Parathyroid adenoma (tissue), 2 donors: ENCODE data around the gene SLC25A13.

ENCODE experiments used
- H2AFZ ChIP-seq: fragments of 300-600 bp; sonication (generic); one replicate; pipeline ENCODE4 v1.7.0; 2017; ENCODE audit warnings: antibody characterized with exemption, mild to moderate bottlenecking
- H3K27ac ChIP-seq: fragments of 300-600 bp; sonication (generic); one replicate; pipeline ENCODE4 v1.7.0; 2017
- H3K27me3 ChIP-seq: fragments of 300-600 bp; sonication (generic); one replicate; pipeline ENCODE4 v1.7.0; 2017; ENCODE audit warnings: low read length; ENCODE audit not compliant: control insufficient read depth, insufficient read depth
- H3K36me3 ChIP-seq: fragments of 300-600 bp; sonication (generic); one replicate; pipeline ENCODE4 v1.7.0; 2017; ENCODE audit warnings: low read length; ENCODE audit not compliant: control insufficient read depth, insufficient read depth
- H3K4me1 ChIP-seq: fragments of 300-600 bp; sonication (generic); one replicate; pipeline ENCODE4 v1.7.0; 2017; ENCODE audit warnings: control low read depth
- H3K4me2 ChIP-seq: fragments of 300-600 bp; sonication (generic); one replicate; pipeline ENCODE4 v1.7.0; 2017; ENCODE audit warnings: low read length
- H3K4me3 ChIP-seq: fragments of 300-600 bp; sonication (generic); one replicate; pipeline ENCODE4 v1.7.0; 2017; ENCODE audit warnings: low read depth, low read length
- H3K79me2 ChIP-seq: fragments of 300-600 bp; sonication (generic); one replicate; pipeline ENCODE4 v1.7.0; 2017; ENCODE audit warnings: control low read depth
- H3K9ac ChIP-seq: fragments of 300-600 bp; sonication (generic); one replicate; pipeline ENCODE4 v1.7.0; 2017; ENCODE audit warnings: mild to moderate bottlenecking
- H3K9me3 ChIP-seq: fragments of 300-600 bp; sonication (generic); one replicate; pipeline ENCODE4 v1.7.0; 2017; ENCODE audit warnings: low read length; ENCODE audit not compliant: control insufficient read depth
- CTCF ChIP-seq: fragments of 300-600 bp; sonication (generic); IDR thresholded peaks from one replicate; pipeline ENCODE4 v1.7.0; 2017; ENCODE audit warnings: antibody characterized with exemption, mild to moderate bottlenecking
- donor health status: primary hyperparathyroidism.

SLC25A13 gene

DNA sequence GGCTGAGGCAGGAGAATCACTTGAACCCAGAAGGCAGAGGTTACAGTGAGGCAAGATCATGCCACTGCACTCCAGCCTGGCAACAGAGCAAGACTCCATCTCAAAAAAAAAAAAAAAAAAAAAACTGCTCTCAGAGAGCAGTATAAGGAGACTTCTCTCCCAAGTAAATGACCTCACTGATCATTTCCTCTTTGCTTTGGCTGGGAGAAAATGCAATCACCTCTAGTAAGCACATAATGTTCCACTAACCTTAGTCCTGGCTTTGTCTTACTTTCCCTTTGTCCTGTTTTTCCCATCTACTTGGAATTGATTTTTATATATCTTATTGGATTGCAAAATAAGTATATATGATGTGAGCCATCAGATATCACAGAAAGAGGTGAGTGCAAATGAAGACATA is 2.5 kb downstream of the SLC25A13 start:
- Histone ChIP-seq H3K79me2 (peaks cover 42% of the 10 kb centered on the region), H3K4me2 (no peak overlapping the region), H3K9ac (no peak overlapping the region), H3K4me3 (no peak overlapping the region), H3K27ac (no peak overlapping the region), H3K4me1 (peaks cover 8% of the 10 kb centered on the region), H2AFZ (no peak overlapping the region), H3K27me3 (no peaks in the 10 kb centered on the region), H3K36me3 (no peaks in the 10 kb centered on the region), H3K9me3 (no peaks in the 10 kb centered on the region)
- no peak for TF ChIP-seq CTCF

DNA sequence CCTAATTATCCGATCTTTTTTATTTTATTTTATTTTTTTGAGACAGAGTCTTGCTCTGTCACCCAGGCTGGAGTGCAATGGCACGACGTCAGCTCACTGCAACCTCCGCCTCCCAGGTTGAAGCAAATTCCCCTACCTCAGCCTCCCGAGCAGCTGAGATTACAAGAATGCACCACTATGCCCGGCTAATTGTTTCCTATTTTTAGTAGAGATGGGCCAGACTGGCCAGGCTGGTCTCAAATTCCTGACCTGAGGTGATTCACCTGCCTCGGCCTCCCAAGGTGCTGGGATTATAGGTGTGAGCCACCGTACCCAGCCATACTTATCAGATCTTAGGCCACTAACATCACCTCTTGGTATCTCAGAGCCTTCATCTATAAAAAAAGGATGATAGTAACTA is 4.9 kb downstream of the SLC25A13 start:
- Histone ChIP-seq H3K27ac (no peak overlapping the region), H2AFZ (no peak overlapping the region), H3K36me3 (no peaks in the 10 kb centered on the region), H3K27me3 (no peaks in the 10 kb centered on the region), H3K79me2 (peaks cover 44% of the 10 kb centered on the region), H3K9ac (no peak overlapping the region), H3K4me2 (no peak overlapping the region), H3K4me1 (peaks cover 8% of the 10 kb centered on the region), H3K4me3 (no peak overlapping the region), H3K9me3 (no peaks in the 10 kb centered on the region)
- no peak for TF ChIP-seq CTCF

- H2AFZ ChIP-seq, result no peak overlapping the region
- H3K4me1 ChIP-seq, result peaks cover 9% of the 10 kb centered on the region
- no peaks in the 10 kb centered on the region for H3K27me3 ChIP-seq
- H3K9ac ChIP-seq, result no peak overlapping the region
- no peaks in the 10 kb centered on the region for H3K9me3 ChIP-seq
- H3K4me3 ChIP-seq, result no peak overlapping the region
- no peak overlapping the region for H3K27ac ChIP-seq
- TF ChIP-seq CTCF, result no peak
- peaks cover 33% of the 10 kb centered on the region for H3K79me2 ChIP-seq
- H3K36me3 ChIP-seq, result no peaks in the 10 kb centered on the region
- H3K4me2 ChIP-seq, result no peak overlapping the region
These were observed 6.8 kb downstream of the SLC25A13 start for GRCh38 chr7:96315125-96315512.

- Histone ChIP-seq H3K4me1 (peaks cover 14% of the 10 kb centered on the region), H3K36me3 (no peaks in the 10 kb centered on the region), H3K4me2 (no peak overlapping the region), H3K9me3 (no peaks in the 10 kb centered on the region), H3K4me3 (no peak overlapping the region), H2AFZ (no peak overlapping the region), H3K27ac (no peak overlapping the region), H3K9ac (no peak overlapping the region), H3K27me3 (no peaks in the 10 kb centered on the region), H3K79me2 (peaks cover 33% of the 10 kb centered on the region)
- TF ChIP-seq CTCF, result no peak
These were observed 7.3 kb downstream of the SLC25A13 start for GRCh38 chr7:96314402-96315124.

DNA sequence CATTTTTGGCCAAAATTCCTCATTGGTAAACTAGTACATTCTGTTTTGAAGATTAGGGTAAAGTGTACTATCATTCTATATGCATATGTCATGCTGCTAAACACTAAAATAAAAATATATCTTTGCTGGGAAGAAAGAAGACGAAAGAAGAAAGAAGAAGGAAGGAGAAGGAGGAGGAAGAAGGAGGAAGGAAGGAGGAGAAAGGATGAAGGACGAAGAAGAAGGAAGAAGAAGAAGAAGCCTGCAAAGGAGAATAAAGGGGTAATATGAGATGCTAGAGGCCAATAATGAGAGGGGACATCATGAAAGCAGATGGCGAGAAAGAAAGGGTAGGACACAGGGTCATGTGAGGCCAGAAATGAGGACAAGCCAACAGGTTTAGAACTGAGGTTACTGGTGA is 8.0 kb downstream of the SLC25A13 start:
- no peak for TF ChIP-seq CTCF
- Histone ChIP-seq H3K4me1 (peaks cover 21% of the 10 kb centered on the region), H3K4me3 (no peak overlapping the region), H3K79me2 (peaks cover 28% of the 10 kb centered on the region), H2AFZ (no peak overlapping the region), H3K27ac (no peak overlapping the region), H3K36me3 (no peaks in the 10 kb centered on the region), H3K27me3 (no peaks in the 10 kb centered on the region), H3K9me3 (no peaks in the 10 kb centered on the region), H3K4me2 (no peak overlapping the region), H3K9ac (no peak overlapping the region)
